Renal cortex interstitium (tissue), 11 donors: Measurements from ENCODE around the gene SCNN1B. TPM values are rescaled to one million over a fixed set of nuclear protein-coding genes. Genes with fewer than 3 reads are reported as not detected.
A peak's percentile ranks its signal among the peaks of the same experiment; 100 is the strongest.
"Not testable (repeated sequence)": the region's sequence is repeated elsewhere in the genome, so short reads cannot be mapped to it uniquely, and the experiment has no call there.

ENCODE experiments used
- DNase-seq, 11 donors: peaks; one replicate each; pipeline ENCODE4 v3.0.0-alpha.2; 2013; ENCODE audit warnings: low read depth in 9 of 11, low spot score in 4 of 11; ENCODE audit errors: extremely low read depth in 1 of 11
- polyA plus RNA-seq, 3 donors: library from polyadenylated mRNA; unstranded; fragments of 120-200 nt; gene quantifications; one replicate each; pipeline ENCODE4 v1.2.1, GENCODE V29; 2013; ENCODE audit not compliant: insufficient read length in 3 of 3

SCNN1B gene
- polyA plus RNA-seq, 3 donors, result 11.2 to 21.8 (median 12.3) TPM

DNA sequence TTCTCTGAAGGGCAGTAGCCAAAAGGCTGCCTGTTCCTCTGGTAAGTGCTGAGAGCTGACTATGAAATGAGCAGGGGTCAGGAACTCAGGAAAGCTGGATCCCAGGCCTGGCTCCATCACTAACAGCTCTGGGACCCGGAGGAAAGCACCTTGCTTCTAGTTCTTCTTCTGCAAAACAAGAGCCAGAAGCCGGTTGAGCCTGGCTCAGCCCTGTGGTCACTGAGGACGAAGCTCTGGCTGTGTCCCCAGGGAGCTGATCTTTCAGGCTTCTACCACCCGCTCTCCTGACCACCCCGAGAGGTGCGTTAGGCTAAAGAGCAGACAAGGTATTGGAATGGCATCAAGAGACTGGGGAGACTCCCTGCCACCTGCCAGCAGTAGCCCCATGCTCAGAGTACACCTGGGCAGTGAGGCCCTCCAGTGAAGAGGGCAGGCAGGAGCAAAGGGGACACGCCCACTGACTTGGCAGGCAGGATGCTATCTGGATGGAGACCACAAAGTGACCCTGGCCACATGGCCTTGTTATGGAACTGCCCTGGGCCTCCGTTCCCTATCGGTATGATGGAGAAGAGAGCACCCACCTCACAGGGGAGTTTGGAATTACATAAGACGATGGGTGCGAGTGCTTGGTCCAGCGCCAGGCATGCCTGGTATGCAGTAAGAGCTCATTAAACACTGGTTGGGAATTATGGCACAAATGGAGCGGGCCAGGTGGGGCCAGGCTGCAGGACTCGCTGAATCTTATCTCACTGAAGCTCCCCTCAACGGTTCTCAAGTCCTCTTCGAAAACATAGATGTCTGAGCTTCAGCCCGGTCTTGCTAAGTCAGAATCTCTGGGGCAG lies 89.5 kb downstream of the SCNN1B start:
- no peak for DNase-seq

DNA sequence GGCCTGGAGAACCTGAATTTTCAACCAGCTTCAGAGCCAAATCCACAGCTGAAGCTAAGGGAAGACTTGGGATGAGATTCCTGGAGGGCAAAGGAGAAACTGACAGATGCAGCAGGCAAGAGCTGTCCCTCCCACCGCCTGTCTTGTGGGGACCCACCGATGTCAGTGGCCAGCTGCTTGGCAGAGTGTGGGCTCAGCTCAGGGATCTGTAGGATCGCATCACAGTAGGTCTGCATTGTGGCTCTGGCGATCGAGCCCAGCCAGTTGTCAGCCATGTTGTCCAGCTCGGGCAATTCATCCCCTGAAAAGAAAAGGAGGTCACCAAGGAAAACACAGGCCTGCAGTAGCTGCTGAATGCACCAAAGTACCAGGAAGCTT lies 90.1 kb downstream of the SCNN1B start:
- no peak for DNase-seq

DNA sequence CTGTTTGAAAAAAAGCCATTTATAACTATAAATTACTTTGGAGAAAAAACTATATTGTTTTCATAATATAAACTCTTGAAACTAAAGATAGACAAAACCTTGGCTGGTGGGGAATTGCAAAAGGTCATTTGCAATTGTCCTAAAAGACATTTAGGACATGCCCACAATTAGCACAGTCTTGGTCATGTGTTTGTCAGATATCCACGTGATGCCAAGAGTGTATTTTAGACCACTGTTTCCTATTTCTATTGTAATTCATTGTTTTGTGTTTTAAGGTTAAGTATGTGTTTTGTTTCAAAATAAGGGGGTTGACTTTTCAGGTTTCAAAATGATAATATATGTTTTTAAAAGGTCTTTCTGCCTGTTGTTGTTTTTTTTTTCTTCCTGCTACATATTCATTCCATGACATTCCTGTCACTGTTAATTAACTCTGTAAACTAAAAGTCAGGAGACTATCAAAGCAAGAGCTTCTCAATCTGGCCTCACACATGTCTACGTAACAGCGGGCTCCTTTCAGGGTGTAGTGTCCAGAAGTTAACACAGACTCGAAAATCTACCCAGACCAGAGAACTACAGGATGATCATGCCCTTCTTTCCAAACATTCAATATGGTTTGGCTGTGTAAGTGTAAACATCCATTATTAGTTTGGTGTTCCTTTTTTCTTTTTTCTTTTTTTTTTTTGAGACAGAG lies 92.2 kb downstream of the SCNN1B start:
- DNase-seq, result no peak

DNA sequence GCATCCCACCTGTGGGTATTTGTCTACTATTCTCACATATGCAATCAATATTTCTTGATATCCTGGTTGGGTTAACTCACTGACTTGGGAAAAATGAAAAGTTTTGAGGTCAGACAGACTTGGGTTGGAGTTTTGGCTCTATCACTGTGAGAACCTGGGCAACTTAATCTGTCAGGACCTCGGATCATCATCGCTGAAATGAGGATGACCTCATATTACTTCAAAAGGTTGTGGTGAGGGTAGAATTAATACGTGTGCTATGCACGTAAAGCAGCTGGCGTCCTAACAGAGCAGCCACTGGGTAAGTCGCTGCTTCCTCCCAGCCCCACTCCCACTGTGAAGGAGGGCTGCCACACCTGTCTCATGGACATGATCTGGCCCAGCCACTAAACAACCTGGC lies 93.6 kb downstream of the SCNN1B start:
- DNase-seq, result no peak

DNA sequence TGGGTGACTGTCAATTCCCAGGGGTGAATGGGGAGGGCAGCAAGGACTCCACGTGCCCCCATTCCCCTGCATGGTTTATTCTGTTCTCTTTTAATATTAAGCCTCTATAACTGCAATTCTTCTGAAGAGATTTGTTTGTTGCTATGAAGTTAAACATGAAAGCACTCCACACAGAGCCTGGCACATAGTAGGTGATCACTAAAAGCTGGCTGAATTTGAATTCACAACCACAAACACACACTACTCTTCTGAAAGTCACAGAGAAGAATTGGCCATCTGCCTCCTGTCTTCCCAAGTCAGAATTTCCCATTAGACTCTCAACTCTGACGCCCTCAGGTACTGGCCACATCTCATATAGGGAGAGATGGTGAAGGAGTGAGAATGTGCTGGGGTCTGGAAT lies 95.4 kb downstream of the SCNN1B start:
- no peak for DNase-seq

DNA sequence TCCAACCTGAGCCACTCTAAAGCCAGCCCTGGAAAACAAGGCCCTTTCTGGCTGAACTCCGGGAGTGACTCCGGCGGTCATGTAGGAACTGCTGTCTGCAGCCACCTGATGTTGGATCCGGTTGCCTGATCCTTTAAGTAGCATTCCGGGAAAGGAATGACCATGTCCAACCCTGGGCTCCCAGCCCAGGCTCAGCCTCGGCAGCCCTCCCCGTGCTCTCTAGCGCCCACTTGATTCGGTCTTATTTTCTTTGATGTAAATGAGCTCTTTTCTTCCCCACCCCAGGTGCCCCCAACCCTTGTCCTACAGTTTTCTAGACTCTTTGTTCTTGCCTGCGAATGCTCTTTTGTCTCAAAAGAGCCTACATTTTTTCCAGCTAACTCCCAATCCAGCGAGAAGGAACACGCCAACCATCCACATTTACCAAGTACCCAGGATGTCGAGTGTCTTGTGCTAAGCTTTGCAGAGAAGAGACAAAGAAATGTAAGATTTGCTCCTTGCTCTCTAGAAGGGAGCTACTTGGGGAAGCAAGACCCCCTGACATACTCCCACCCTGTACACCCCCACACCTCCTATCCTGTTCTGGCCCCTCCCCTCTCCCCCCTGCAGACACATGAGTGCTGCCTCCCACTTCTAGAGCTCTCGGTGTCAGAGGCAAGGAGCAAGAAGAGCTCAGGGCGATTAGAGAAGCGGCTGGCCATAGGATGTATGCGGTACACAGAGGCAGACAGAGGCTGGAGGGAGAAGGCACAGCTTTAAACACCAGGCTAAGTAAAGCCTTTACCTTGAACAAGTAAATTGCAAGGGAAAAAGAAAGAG lies 97.1 kb downstream of the SCNN1B start:
- peak in 8 of 11 donors; percentile 20 to 52 (median 42) for DNase-seq

DNA sequence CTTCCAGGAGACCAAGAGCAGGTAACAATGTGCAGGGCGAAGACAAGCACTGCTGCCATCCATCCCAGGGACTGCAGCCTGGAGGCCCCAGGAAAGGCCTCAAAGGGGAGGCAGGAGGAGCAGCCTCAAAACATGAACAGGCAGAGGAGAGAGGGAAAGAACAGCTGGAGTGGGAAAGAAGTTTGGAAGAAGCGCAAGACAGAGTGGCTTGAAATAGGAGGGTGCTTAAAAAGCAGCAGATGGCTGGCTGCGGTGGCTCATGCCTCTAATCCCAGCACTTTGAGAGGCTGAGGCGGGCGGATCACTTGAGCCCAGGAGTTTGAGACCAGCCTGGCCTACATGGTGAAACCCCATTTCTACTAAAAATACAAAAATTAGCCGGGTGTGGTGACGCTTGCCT lies 98.3 kb downstream of the SCNN1B start:
- not testable (repeated sequence) for DNase-seq

DNA sequence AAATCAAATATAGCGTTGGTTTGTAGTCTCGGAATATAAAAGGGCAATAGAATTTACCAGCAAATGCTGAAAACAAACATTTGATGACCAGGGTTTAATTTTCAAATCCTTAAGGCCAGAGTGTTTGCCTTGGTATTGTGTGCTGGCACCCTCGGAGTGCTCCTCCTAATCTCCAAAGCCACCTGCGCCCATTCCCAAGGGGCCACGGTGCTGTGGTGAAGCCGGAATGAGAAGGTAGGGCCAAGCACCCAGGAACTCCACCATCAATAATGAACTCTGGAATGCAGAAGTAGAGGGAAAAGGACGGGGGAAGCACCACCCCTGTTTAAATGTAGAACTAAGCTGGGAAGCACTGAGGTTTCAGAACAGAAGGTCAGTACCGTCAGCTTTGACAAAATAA lies 99.0 kb downstream of the SCNN1B start:
- DNase-seq, result no peak

DNA sequence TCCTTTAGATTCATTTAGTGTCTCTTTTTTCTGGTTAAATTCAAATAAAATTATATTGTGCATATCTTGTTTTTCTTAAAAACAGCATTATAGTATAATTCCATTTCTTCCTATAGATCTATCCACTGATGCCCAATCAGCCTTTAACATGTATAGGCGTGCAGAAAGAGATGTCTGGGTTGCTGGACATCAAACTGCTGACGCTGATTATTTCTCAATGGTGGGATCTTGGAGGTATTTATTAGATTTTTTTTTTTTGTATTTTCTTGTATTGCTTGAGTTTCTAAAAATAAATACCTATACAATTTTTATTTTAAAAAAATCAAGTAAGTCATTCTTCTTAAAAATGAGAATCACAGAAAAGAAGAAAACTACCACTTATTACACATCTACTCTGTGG lies 100.0 kb downstream of the SCNN1B start:
- DNase-seq, result no peak

DNA sequence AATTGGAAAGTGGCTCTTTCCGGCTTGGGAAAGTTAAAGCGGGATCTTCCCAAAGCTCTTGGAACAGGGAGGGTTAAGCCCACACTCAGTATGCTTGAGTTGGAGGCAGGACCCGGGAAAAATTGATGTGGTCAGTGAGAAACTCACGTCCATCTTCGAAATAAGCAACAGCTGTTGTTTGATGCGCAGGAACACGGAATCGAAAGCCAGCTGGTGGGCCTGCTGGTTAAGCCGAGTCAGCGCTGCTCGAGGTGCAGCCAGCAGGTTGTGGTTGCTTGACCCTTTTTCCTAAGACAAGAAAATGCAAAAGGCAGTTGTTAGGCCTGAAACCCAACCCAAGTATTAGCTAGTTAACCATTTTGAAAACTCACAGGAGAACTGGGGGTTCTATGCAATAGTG lies 101.4 kb downstream of the SCNN1B start:
- no peak for DNase-seq

DNA sequence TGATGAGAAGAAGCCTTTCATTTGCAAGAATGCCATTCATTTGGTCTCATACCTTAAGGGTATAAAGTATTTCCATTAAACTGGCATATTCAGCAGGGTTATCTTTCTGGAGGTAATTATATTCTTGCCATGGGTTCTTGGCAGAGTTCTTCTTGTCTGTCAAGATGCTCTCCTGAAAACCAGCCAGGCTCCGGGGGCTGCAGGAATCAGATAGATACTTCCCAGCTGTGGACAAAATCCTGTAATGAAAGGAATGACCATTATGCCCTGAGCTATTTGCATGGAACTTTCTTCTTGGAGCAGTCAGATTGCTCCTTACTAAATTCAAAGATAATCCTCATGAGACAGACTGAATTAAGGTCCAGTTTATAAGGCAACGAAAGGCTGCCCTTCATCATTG lies 103.9 kb downstream of the SCNN1B start:
- DNase-seq, result no peak

DNA sequence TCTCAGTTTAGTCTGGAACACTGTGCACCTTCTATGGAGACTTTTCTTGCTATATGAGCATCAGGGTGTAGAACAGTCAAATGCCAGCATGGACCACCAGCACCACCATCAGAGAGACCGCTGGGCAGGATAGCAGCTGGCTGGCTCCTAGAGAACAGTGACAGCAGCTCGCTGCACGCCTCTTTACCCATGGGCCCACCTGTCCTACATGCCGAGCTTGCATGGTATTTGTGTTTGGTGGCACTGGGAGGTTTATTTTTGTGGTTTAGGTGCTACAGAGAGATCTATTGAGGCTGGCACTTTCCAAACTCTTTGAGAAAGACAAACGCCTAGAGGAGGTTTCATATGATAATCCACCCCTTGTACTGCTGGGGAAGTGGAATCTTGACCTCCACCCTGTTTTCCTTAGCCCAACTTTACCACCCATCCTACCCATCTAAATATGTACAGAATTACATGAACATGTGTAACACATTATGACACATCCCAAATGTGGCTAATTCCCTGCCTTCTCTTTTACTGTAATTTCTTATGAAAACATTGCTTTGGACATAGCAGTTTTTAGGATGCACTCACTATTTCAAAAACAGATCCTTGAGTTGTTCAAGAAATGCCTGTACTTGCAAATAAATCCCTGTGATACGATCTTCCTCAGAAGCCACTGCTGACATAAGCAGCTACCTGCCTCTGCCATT lies 104.6 kb downstream of the SCNN1B start:
- DNase-seq, result no peak

DNA sequence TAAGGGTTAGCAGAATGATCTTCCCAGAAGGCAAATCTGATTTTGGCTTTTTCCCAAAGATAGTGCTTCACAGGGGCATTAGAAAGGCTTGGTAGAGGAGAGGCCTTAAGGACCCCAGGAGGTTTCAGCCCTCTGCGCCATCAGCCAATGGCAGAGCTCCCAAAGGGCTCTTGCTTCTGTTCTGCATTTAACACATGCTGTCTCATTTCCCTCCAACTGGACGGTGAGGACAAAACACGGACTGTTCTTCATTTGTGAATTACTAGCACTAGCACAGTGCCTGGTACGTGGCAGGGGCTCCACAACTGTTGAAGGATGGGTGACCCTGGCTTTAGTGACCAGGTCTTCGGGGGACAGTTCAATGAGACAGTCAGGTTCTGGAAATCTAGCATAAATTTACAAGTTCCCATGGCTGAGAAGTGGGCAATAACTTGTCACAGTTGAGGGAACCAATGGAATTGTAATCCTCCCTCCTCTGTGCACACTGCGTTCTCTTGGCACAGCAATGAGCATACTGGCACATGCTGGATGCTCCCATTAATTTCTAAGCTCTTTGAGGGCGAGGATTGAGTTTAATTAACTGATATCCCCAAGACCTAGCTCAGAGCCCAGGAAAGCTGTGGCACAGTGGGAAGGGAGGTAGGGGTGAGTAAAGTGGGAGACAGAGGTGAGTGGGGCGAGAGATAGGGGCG lies 105.5 kb downstream of the SCNN1B start:
- DNase-seq, result no peak

DNA sequence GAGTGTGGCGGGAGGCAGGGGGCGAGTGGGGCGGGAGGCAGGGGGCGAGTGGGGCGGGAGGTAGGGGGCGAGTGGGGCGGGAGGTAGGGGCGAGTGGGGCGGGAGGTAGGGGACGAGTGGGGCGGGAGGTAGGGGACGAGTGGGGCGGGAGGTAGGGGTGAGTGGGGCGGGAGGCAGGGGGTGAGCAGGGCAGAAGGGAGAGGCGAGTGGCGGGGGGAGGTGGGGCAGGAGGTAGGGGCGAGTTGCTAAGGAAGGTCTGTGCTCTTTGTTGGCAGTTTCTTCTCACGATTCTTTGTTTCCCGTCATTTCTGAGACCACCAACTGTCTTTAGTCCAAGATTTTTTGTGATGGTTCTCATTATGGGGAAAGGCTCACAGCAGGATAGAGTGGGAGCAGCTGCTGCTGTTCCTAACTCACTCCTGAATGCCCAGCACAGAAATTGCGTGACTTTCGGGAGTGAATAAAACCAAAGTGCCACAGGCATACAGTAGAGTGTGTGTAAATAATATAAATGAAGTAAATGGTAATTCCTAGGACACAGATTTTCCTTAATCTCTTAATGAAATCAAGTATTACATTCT lies 106.2 kb downstream of the SCNN1B start:
- DNase-seq, result no peak

DNA sequence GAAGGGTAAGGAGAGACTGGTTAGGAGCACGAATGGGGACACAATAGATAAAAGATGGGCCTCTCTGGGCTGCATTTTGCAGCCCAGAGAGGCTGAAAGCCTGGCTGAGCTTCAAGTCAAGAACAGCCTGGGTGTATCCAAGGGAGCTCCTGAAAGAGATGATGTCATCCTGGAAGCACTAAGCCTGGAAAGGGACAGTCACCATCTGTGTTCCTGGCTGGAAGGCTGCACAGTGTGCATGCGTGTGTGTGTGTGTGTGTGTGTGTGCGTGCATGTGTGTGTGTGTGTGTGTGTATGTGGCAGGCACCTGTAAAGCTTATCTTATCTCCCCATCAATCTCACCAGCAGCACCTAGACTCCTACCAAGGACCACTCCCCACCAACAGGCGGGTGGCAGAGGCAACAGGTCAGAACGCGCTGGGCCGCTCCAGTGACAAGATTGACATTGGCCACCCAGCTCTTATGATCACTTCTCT lies 106.8 kb downstream of the SCNN1B start:
- no peak for DNase-seq

DNA sequence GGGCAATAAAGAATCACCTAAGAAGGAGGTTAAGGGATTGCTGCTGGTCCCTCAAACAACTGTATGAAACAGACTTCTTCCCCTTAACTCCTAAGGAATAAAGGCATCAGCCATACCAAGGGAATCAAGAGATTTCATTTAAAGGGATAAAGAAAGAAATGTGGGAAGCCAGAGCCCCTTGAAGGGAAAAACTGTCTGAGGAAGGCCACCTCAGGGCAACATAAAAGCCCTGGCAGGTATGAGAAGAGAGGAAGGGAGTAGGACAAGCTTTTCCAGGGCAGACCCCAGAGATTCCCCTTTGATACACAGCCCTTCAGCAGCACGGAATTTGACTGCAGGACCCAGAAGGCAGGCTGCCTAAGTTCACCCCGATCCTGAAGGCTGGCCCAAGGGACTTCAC lies 107.4 kb downstream of the SCNN1B start:
- DNase-seq, result no peak

DNA sequence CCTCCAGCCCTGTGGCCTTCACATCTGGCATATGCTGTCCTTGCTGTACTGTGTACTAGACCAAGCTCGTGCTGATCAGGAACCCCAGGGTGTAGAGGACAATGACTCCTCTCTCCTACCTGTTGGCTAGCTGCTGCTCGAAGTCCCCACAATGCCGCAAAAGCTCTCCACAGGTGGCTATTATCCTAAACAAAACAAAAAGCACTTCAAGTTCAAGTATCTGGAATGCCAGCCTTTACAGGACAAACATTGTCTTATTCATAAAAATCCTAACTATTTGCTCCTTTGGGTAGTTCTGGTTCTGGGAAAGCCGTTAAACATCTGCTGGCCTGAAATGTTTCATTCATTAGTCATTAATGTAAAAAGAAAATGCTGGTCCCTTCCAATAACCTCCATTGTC lies 108.1 kb downstream of the SCNN1B start:
- no peak for DNase-seq

DNA sequence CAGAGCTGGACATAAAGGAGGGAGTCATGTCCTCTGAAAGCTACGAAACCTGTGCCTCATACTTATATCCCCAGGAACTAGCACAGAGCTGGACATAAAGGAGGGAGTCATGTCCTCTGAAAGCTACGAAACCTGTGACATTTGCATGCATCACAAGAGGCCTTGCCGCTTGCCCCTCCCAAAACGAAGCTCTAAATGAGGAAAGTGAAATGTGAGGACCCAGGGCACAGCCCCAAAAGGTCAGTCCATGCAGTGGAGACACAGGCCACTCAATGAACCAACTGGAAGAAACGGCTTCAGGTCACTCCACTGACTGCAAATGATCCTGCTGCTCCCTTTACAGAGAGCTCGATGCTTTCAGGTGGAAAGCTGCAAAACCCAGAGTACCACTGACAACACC lies 112.6 kb downstream of the SCNN1B start:
- no peak for DNase-seq
